H1 (cell line): Measurements from ENCODE around the gene MYCBPAP. TPM values are rescaled to one million over a fixed set of nuclear protein-coding genes. Genes with fewer than 3 reads are reported as not detected.

Source experiments
- CTCF ChIA-PET: fragments of 300-600 bp; sonication (Branson Sonifier 250); formaldehyde crosslinking; loops from one replicate; lab custom pipeline; 2021; ENCODE audit not compliant: partially characterized antibody; lab: Charles Lee
- POLR2A ChIA-PET: fragments of 300-600 bp; sonication (Branson Sonifier 250); formaldehyde crosslinking; loops from one replicate; lab custom pipeline; 2021; ENCODE audit warnings: inconsistent platforms; ENCODE audit not compliant: partially characterized antibody; lab: Charles Lee
- DNase-seq, 2 experiments: peaks; one replicate each; pipeline versions ENCODE4 v3.0.0 to v3.0.0-alpha.2; 2010 to 2022; ENCODE audit warnings: low spot score in 2 of 2, low read depth in 1 of 2, mixed read lengths in 1 of 2
- FAIRE-seq: peaks from 2 replicates; lab custom pipeline; 2011; peaks lifted over from hg19 to GRCh38; lab: Jason Lieb, UNC
- H2AFZ ChIP-seq: 2 replicates; pipeline ENCODE4 v1.8.1; 2012; ENCODE audit warnings: low read length, inconsistent platforms
- H2AK5ac ChIP-seq: 2 replicates; pipeline ENCODE4 v1.6.1; 2013; ENCODE audit warnings: low read depth, low read length
- H2BK120ac ChIP-seq: replicated peaks from 2 replicates; pipeline ENCODE3; 2013; ENCODE audit warnings: low read depth, low read length, inconsistent platforms
- H2BK12ac ChIP-seq: 2 replicates; pipeline ENCODE4 v1.6.1; 2013; ENCODE audit warnings: low read depth, low read length
- H2BK15ac ChIP-seq: 2 replicates; pipeline ENCODE4 v1.6.1; 2013; ENCODE audit warnings: low read length
- H2BK20ac ChIP-seq: 2 replicates; pipeline ENCODE4 v1.6.1; 2013; ENCODE audit warnings: low read length
- H2BK5ac ChIP-seq: 2 replicates; pipeline ENCODE4 v1.6.1; 2013; ENCODE audit warnings: low read depth, low read length
- H3K14ac ChIP-seq: 2 replicates; pipeline ENCODE4 v1.6.1; 2013; ENCODE audit warnings: inconsistent platforms; ENCODE audit not compliant: insufficient read length
- H3K18ac ChIP-seq: 2 replicates; pipeline ENCODE4 v1.6.1; 2013; ENCODE audit warnings: low read length; ENCODE audit errors: extremely low read depth
- H3K23ac ChIP-seq: 2 replicates; pipeline ENCODE4 v1.6.1; 2013; ENCODE audit warnings: inconsistent platforms; ENCODE audit not compliant: insufficient read length
- H3K23me2 ChIP-seq: 2 replicates; pipeline ENCODE4 v1.6.1; 2013; ENCODE audit warnings: low read depth, low read length
- H3K27ac ChIP-seq: 2 replicates; pipeline ENCODE4 v1.6.1; 2011; ENCODE audit warnings: low read depth, low read length, inconsistent platforms
- H3K27me3 ChIP-seq, 4 experiments: replicated peaks in 1 of 4; 1 replicate in 1 of 4; 2 replicates in 3 of 4; pipeline versions ENCODE4 v1.6.1 to v1.8.1; 2011 to 2013; ENCODE audit warnings: low read length in 3 of 4, mild to moderate bottlenecking in 3 of 4, inconsistent platforms in 2 of 4, mixed read lengths in 2 of 4, moderate library complexity in 1 of 4; ENCODE audit not compliant: control insufficient read depth in 3 of 4, insufficient read depth in 3 of 4; ENCODE audit errors: extremely low read depth in 1 of 4
- H3K36me3 ChIP-seq, 4 experiments: 2 replicates each; pipeline versions ENCODE4 v1.6.1 to v1.8.1; 2011 to 2013; ENCODE audit warnings: mild to moderate bottlenecking in 4 of 4, low read length in 3 of 4, moderate library complexity in 2 of 4, control low read depth in 1 of 4, inconsistent platforms in 1 of 4; ENCODE audit not compliant: insufficient read depth in 4 of 4, control insufficient read depth in 2 of 4
- H3K4ac ChIP-seq: replicated peaks from 2 replicates; pipeline ENCODE3; 2013; ENCODE audit warnings: low read length, low read depth, mixed read lengths, inconsistent platforms; ENCODE audit not compliant: insufficient read length
- H3K4me1 ChIP-seq, 4 experiments: replicated peaks in 1 of 4; 1 replicate in 1 of 4; 2 replicates in 3 of 4; pipeline versions ENCODE4 v1.6.1 to v1.8.1; 2011 to 2013; ENCODE audit warnings: low read length in 3 of 4, inconsistent platforms in 2 of 4, mixed read lengths in 1 of 4; ENCODE audit not compliant: insufficient read depth in 4 of 4, control insufficient read depth in 3 of 4
- H3K4me2 ChIP-seq, 2 experiments: 2 replicates each; pipeline versions ENCODE4 v1.6.1 to v1.8.1; 2011 to 2013; ENCODE audit warnings: low read depth in 2 of 2, low read length in 2 of 2, control low read depth in 1 of 2, inconsistent platforms in 1 of 2, mild to moderate bottlenecking in 1 of 2; ENCODE audit not compliant: insufficient read depth in 1 of 2
- H3K4me3 ChIP-seq, 4 experiments: fragments of 200-600, 300-600 bp in 1 of 4; sonication (generic), shearing (Covaris generic), sonication (Bioruptor Twin) in 1 of 4; 2 replicates each; pipeline versions ENCODE4 v1.5.1 to v1.8.1; 2011 to 2016; ENCODE audit warnings: low read length in 4 of 4, low read depth in 3 of 4, control low read depth in 2 of 4, inconsistent platforms in 2 of 4, mild to moderate bottlenecking in 2 of 4, mixed read lengths in 1 of 4, moderate library complexity in 1 of 4; ENCODE audit not compliant: insufficient read depth in 2 of 4; ENCODE audit errors: extremely low read depth in 1 of 4
- H3K56ac ChIP-seq: replicated peaks from 2 replicates; pipeline ENCODE3; 2013; ENCODE audit warnings: low read depth, mild to moderate bottlenecking, mixed read lengths, low read length, inconsistent platforms; ENCODE audit not compliant: insufficient read length
- H3K79me1 ChIP-seq: 2 replicates; pipeline ENCODE4 v1.6.1; 2013; ENCODE audit warnings: low read depth, low read length, control low read depth
- H3K79me2 ChIP-seq, 2 experiments: 2 replicates each; pipeline versions ENCODE4 v1.6.1 to v1.8.1; 2012 to 2013; ENCODE audit warnings: low read length in 2 of 2, mild to moderate bottlenecking in 2 of 2, inconsistent platforms in 1 of 2; ENCODE audit not compliant: insufficient read depth in 2 of 2, control insufficient read depth in 1 of 2
- H3K9ac ChIP-seq, 4 experiments: replicated peaks in 1 of 4; 1 replicate in 1 of 4; 2 replicates in 3 of 4; pipeline versions ENCODE4 v1.6.1 to v1.8.1; 2011 to 2013; ENCODE audit warnings: low read depth in 3 of 4, low read length in 3 of 4, control low read depth in 2 of 4, mild to moderate bottlenecking in 2 of 4, moderate library complexity in 2 of 4, inconsistent platforms in 1 of 4; ENCODE audit errors: extremely low read depth in 1 of 4
- H3K9me3 ChIP-seq, 2 experiments: 2 replicates each; pipeline versions ENCODE4 v1.6.1 to v1.8.1; 2012 to 2013; ENCODE audit warnings: mild to moderate bottlenecking in 2 of 2, moderate library complexity in 2 of 2, control low read depth in 1 of 2, inconsistent platforms in 1 of 2, low read depth in 1 of 2, low read length in 1 of 2, mixed read lengths in 1 of 2; ENCODE audit not compliant: insufficient read depth in 2 of 2
- H4K20me1 ChIP-seq, 2 experiments: replicated peaks in 1 of 2; 2 replicates each; pipeline versions ENCODE3 to v1.8.1; 2011 to 2013; ENCODE audit warnings: inconsistent platforms in 2 of 2, low read length in 2 of 2, mild to moderate bottlenecking in 1 of 2; ENCODE audit not compliant: insufficient read depth in 2 of 2, control insufficient read depth in 1 of 2
- H4K5ac ChIP-seq: 2 replicates; pipeline ENCODE4 v1.6.1; 2013; ENCODE audit warnings: low read length, low read depth, mixed read lengths, inconsistent platforms; ENCODE audit not compliant: insufficient read length
- H4K8ac ChIP-seq: 2 replicates; pipeline ENCODE4 v1.8.0; 2013; ENCODE audit warnings: mild to moderate bottlenecking, moderate library complexity, low read length, inconsistent platforms; ENCODE audit not compliant: insufficient read depth; ENCODE audit errors: extremely low read depth
- H4K91ac ChIP-seq: replicated peaks from 2 replicates; pipeline ENCODE3; 2013; ENCODE audit warnings: low read length, mixed read lengths, inconsistent platforms; ENCODE audit not compliant: insufficient read length
- EP300 ChIP-seq, 2 experiments: IDR thresholded peaks; 1 replicate in 1 of 2; 2 replicates in 1 of 2; pipeline ENCODE4 v1.6.1; 2011 to 2012; ENCODE audit warnings: low read depth in 2 of 2, low read length in 2 of 2, mild to moderate bottlenecking in 2 of 2, borderline replicate concordance in 1 of 2, inconsistent platforms in 1 of 2, moderate library complexity in 1 of 2
- GTF2F1 ChIP-seq: IDR thresholded peaks from 2 replicates; pipeline ENCODE4 v1.6.1; 2012; ENCODE audit warnings: low read depth, low read length, improper control_type of control experiment, borderline replicate concordance
- MAX ChIP-seq: IDR thresholded peaks from 2 replicates; pipeline ENCODE4 v1.6.1; 2012; ENCODE audit warnings: inconsistent platforms
- NANOG ChIP-seq: IDR thresholded peaks from 2 replicates; pipeline ENCODE4 v1.6.1; 2011; ENCODE audit warnings: low read length, low read depth, mild to moderate bottlenecking, inconsistent platforms; ENCODE audit not compliant: insufficient read depth, poor library complexity, severe bottlenecking
- POU5F1 ChIP-seq: IDR thresholded peaks from 2 replicates; pipeline ENCODE4 v1.6.1; 2011; ENCODE audit warnings: low read depth, mild to moderate bottlenecking, low read length, moderate library complexity
- RBBP5 ChIP-seq: IDR thresholded peaks from 2 replicates; pipeline ENCODE4 v1.7.1; 2012; ENCODE audit warnings: low read depth, mild to moderate bottlenecking, inconsistent platforms, low read length, moderate library complexity, borderline replicate concordance
- RFX5 ChIP-seq: IDR thresholded peaks from 2 replicates; pipeline ENCODE4 v1.6.1; 2011; ENCODE audit warnings: low read depth, low read length, improper control_type of control experiment, borderline replicate concordance
- SIX5 ChIP-seq: IDR thresholded peaks from 2 replicates; pipeline ENCODE4 v1.6.1; 2011; ENCODE audit warnings: mild to moderate bottlenecking, low read depth, low read length
- TAF1 ChIP-seq: IDR thresholded peaks from 2 replicates; pipeline ENCODE4 v1.6.1; 2011; ENCODE audit warnings: mild to moderate bottlenecking, low read depth, low read length
- USF2 ChIP-seq: IDR thresholded peaks from 2 replicates; pipeline ENCODE4 v1.6.1; 2011; ENCODE audit warnings: low read length, improper control_type of control experiment
- ZNF274 ChIP-seq: IDR thresholded peaks from 2 replicates; pipeline ENCODE4 v1.7.0; 2012; ENCODE audit warnings: low read length, borderline replicate concordance; ENCODE audit errors: extremely low read depth
- WGBS, 2 experiments: shearing (Covaris generic) in 1 of 2; methylation state at CpG; one replicate each; pipeline versions ENCODE4 v1.1.6 to v1.1.7; 2013 to 2015; ENCODE audit warnings: low lambda C conversion rate in 2 of 2, mixed read lengths in 2 of 2, inconsistent platforms in 1 of 2, low coverage in 1 of 2, missing lambda C conversion rate in 1 of 2; ENCODE audit not compliant: insufficient replicate concordance in 2 of 2, insufficient coverage in 1 of 2, insufficient read length in 1 of 2; ENCODE audit errors: extremely low coverage in 1 of 2, missing lambda C conversion rate in 1 of 2; 5-methylcytosine and 5-hydroxymethylcytosine counted together
- polyA plus RNA-seq, 7 experiments: library from polyadenylated mRNA; depleted of rRNA in 3 of 7; stranded (reverse) in 5 of 7; unstranded in 2 of 7; fragments of >200 nt in 5 of 7; fragments of 200-250 nt in 2 of 7; gene quantifications; 1 replicate in 5 of 7; 2 replicates in 1 of 7; 4 replicates in 1 of 7; pipeline versions ENCODE4 v1.2.1 to v1.2.3, GENCODE V29; 2011 to 2013; ENCODE audit warnings: missing spikeins in 2 of 7, mixed read lengths in 2 of 7
- total RNA-seq: library from RNA; stranded (reverse); fragmentation: NEBNext Ultra II Directional; extraction: Animal tissue kit (Norgen Biotek cat#: 25700); gene quantifications from 2 replicates; pipeline ENCODE4 v1.2.1, GENCODE V29; 2021

MYCBPAP gene
- total and polyA plus RNA-seq, 2 of the 8 experiments (the other 6 are each of a cell fraction or from before 2014, with no cell fraction given), result 0.89 to 3.3 TPM

GRCh38 chr17:50527155-50527762 is 19.0 kb downstream of the MYCBPAP start:
- Histone ChIP-seq H3K27ac (no peak overlapping the region), H3K9ac (no peak overlapping the region), H4K20me1 (no peaks in the 10 kb centered on the region), H3K4me2 (no peak overlapping the region; a peak in 1 of 4 replicates), H4K8ac (no peak overlapping the region; the same call in 1 of the 2 replicates), H2BK5ac (no peak overlapping the region), H2BK20ac (peak overlapping the region; percentile 61; the same call in 1 of the 2 replicates), H2AFZ (no peak overlapping the region), H3K23ac (no peak overlapping the region), H3K9me3 (no peaks in the 10 kb centered on the region), H3K18ac (peak overlapping the region; percentile 32; the same call in 1 of the 2 replicates), H3K4me3 (no peak overlapping the region), H3K4me1 (peaks cover 3 to 10% (median 6%) of the 10 kb centered on the region in 4 experiments; a peak in 6 of 7 replicates), H2AK5ac (no peak overlapping the region), H3K27me3 (peaks cover 0 to 5% (median 0%) of the 10 kb centered on the region in 4 experiments; a peak in 2 of 7 replicates), H3K23me2 (no peaks in the 10 kb centered on the region; the same call in 1 of the 2 replicates), H4K5ac (peak overlapping the region; percentile 10), H2BK15ac (no peak overlapping the region), H3K79me1 (no peaks in the 10 kb centered on the region), H2BK12ac (no peak overlapping the region), H2BK120ac (no peak overlapping the region), H3K79me2 (no peaks in the 10 kb centered on the region), H3K4ac (no peak overlapping the region), H4K91ac (no peak overlapping the region), H3K36me3 (no peaks in the 10 kb centered on the region), H3K14ac (no peak overlapping the region), H3K56ac (no peak overlapping the region)
- ChIA-PET CTCF (interaction anchor here (0.7 to 2.7 kb wide), 6 partner anchors 11 to 1161 kb away, joined by 3 to 13 read pairs (median 6); no protein-coding TSS in a partner anchor), POLR2A (interaction anchor here (0.7 to 1.3 kb wide), 2 partner anchors 9 to 48 kb away, joined by 3 read pairs; no protein-coding TSS in a partner anchor)
- 68% methylated on average over 4 of the region's 5 CpGs; no CpG with 5 or more reads in 1 of the 2 experiments for WGBS, 2 experiments
- DNase-seq, result no peak
- FAIRE-seq, result no peak
- no peak for TF ChIP-seq RFX5
- no peak for TF ChIP-seq USF2
- TF ChIP-seq GTF2F1, result no peak
- no peak for TF ChIP-seq EP300 (IDR thresholded peaks at IDR 0.05; ENCODE audit: borderline replicate concordance in 1 of 2, low read depth in 2 of 2, low read length in 2 of 2)
- no peak for TF ChIP-seq NANOG
- no peak for TF ChIP-seq TAF1
- no peak for TF ChIP-seq MAX
- TF ChIP-seq POU5F1, result no peak
- TF ChIP-seq RBBP5, result no peak
- TF ChIP-seq SIX5, result no peak
- TF ChIP-seq ZNF274, result no peak
